Measurements from ENCODE around the gene IFITM1.

DNA sequence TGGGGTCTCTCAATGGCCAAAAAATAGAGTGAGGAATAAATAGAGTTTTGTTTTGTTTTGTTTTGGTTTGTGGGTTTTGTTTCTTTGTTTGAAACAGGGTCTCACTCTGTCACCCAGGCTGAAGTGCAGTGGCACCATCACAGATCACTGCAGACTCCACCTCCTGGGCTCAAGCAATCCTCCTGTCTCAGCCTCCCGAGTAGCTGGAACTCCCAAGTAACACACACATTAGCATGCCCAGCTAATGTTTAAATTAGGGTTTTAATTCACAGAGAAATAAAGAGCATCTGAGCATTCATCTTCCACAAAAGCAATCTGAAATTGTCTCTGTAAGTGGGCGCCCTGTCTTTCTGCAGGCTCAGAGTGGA lies 16.0 kb downstream of the IFITM1 start:
- TF ChIP-seq, protein P1, sequence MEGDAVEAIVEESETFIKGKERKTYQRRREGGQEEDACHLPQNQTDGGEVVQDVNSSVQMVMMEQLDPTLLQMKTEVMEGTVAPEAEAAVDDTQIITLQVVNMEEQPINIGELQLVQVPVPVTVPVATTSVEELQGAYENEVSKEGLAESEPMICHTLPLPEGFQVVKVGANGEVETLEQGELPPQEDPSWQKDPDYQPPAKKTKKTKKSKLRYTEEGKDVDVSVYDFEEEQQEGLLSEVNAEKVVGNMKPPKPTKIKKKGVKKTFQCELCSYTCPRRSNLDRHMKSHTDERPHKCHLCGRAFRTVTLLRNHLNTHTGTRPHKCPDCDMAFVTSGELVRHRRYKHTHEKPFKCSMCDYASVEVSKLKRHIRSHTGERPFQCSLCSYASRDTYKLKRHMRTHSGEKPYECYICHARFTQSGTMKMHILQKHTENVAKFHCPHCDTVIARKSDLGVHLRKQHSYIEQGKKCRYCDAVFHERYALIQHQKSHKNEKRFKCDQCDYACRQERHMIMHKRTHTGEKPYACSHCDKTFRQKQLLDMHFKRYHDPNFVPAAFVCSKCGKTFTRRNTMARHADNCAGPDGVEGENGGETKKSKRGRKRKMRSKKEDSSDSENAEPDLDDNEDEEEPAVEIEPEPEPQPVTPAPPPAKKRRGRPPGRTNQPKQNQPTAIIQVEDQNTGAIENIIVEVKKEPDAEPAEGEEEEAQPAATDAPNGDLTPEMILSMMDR (IDR thresholded peaks at IDR 0.05 in 2 of 3, conservative IDR thresholded peaks at IDR 0.05 in 1 of 3; ENCODE audit: insufficient read depth in 2 of 3, low read depth in 1 of 3, low read length in 3 of 3), result no peak
- no peak for TF ChIP-seq FOXK2 (conservative IDR thresholded peaks at IDR 0.05 in 1 of 2, IDR thresholded peaks at IDR 0.05 in 1 of 2; ENCODE audit: low read depth in 2 of 2)

Measured in K562 (cell line).